GM19035 (cell line): ENCODE data around the gene DSTN.

Experiments
- ATAC-seq: cut with Tn5 transposase; IDR thresholded peaks from one replicate; pipeline ENCODE4 v1.9.1; 2021; ENCODE audit not compliant: unreplicated experiment

Gene DSTN

GRCh38 chr20:17569616-17570346 is at the start of gene DSTN:
Gene DSTN (plus strand): TSS chr20:17570075. CDS start chr20:17570209, 134 bp downstream.
- peak; percentile 90 for ATAC-seq

- ATAC-seq: no peak
These were observed 49.3 kb upstream of the DSTN start for GRCh38 chr20:17520583-17520982.

- no peak for ATAC-seq
These were observed 47.3 kb upstream of the DSTN start for GRCh38 chr20:17522528-17522927.

- no peak for ATAC-seq
These were observed 46.5 kb upstream of the DSTN start for GRCh38 chr20:17523326-17523725.

- ATAC-seq: no peak
These were observed 45.3 kb upstream of the DSTN start for GRCh38 chr20:17524560-17524959.

GRCh38 chr20:17525132-17525531 is 44.7 kb upstream of the DSTN start:
- ATAC-seq: no peak

- ATAC-seq: no peak
These were observed 44.2 kb upstream of the DSTN start for GRCh38 chr20:17525650-17526049.

- no peak for ATAC-seq
These were observed 40.3 kb upstream of the DSTN start for GRCh38 chr20:17529586-17529985.

- no peak for ATAC-seq
These were observed 39.7 kb upstream of the DSTN start for GRCh38 chr20:17530153-17530552.

GRCh38 chr20:17530716-17531664 is 38.9 kb upstream of the DSTN start, which contains the start of gene BFSP1:
Gene BFSP1 (minus strand): TSS chr20:17531379. CDS start chr20:17531329, 50 bp downstream.
- no peak for ATAC-seq

- no peak for ATAC-seq
These were observed 38.2 kb upstream of the DSTN start for GRCh38 chr20:17531665-17532025.

- ATAC-seq: no peak
These were observed 36.5 kb upstream of the DSTN start for GRCh38 chr20:17533396-17533795.

GRCh38 chr20:17534077-17534476 is 35.8 kb upstream of the DSTN start:
- no peak for ATAC-seq

- ATAC-seq: peak; percentile 83
These were observed 32.9 kb upstream of the DSTN start for GRCh38 chr20:17536944-17537444.

GRCh38 chr20:17537959-17538358 is 31.9 kb upstream of the DSTN start:
- no peak for ATAC-seq

- ATAC-seq: no peak
These were observed 31.2 kb upstream of the DSTN start for GRCh38 chr20:17538517-17539170.

- ATAC-seq: no peak
These were observed 28.3 kb upstream of the DSTN start for GRCh38 chr20:17541596-17541995.

GRCh38 chr20:17541996-17542395 is 27.9 kb upstream of the DSTN start:
- no peak for ATAC-seq

- no peak for ATAC-seq
These were observed 27.4 kb upstream of the DSTN start for GRCh38 chr20:17542481-17542880.

- no peak for ATAC-seq
These were observed 26.9 kb upstream of the DSTN start for GRCh38 chr20:17542993-17543412.

- no peak for ATAC-seq
These were observed 26.2 kb upstream of the DSTN start for GRCh38 chr20:17543531-17544131.
